Osteocyte (in vitro differentiated cells): Measurements from ENCODE around the gene HOXB9. TPM values are rescaled to one million over a fixed set of nuclear protein-coding genes. Genes with fewer than 3 reads are reported as not detected.

Experiments used
- DNase-seq: peaks from one replicate; pipeline ENCODE4 v3.0.0; 2021; ENCODE audit warnings: mixed read lengths; ENCODE audit not compliant: unreplicated experiment; ENCODE audit errors: extremely low spot score
- H3K27ac Mint-ChIP-seq: one replicate; pipeline ENCODE4 v1.8.0; 2021; ENCODE audit warnings: mild to moderate bottlenecking, mixed read lengths; ENCODE audit not compliant: unreplicated experiment
- H3K27me3 Mint-ChIP-seq: one replicate; pipeline ENCODE4 v1.8.0; 2021; ENCODE audit warnings: mixed read lengths; ENCODE audit not compliant: unreplicated experiment
- H3K36me3 Mint-ChIP-seq: one replicate; pipeline ENCODE4 v1.8.0; 2021; ENCODE audit warnings: mixed read lengths; ENCODE audit not compliant: unreplicated experiment
- H3K4me1 Mint-ChIP-seq: one replicate; pipeline ENCODE4 v1.8.0; 2021; ENCODE audit warnings: mixed read lengths; ENCODE audit not compliant: unreplicated experiment
- H3K4me3 Mint-ChIP-seq: one replicate; pipeline ENCODE4 v1.8.0; 2021; ENCODE audit warnings: mild to moderate bottlenecking, moderate library complexity, mixed read lengths; ENCODE audit not compliant: unreplicated experiment
- H3K9me3 Mint-ChIP-seq: one replicate; pipeline ENCODE4 v1.8.0; 2021; ENCODE audit warnings: mixed read lengths; ENCODE audit not compliant: unreplicated experiment
- CTCF ChIP-seq: fragments of 200-600 bp; sonication (generic); IDR thresholded peaks from 2 replicates; pipeline ENCODE4 v1.5.0; 2021; ENCODE audit warnings: antibody characterized with exemption, mild to moderate bottlenecking, moderate library complexity
- total RNA-seq: library from RNA; stranded (reverse); gene quantifications from 2 replicates; pipeline ENCODE4 v1.2.1, GENCODE V29; 2021

The HOXB9 gene
- total RNA-seq, 1 donor from 2014 or later = not detected

DNA sequence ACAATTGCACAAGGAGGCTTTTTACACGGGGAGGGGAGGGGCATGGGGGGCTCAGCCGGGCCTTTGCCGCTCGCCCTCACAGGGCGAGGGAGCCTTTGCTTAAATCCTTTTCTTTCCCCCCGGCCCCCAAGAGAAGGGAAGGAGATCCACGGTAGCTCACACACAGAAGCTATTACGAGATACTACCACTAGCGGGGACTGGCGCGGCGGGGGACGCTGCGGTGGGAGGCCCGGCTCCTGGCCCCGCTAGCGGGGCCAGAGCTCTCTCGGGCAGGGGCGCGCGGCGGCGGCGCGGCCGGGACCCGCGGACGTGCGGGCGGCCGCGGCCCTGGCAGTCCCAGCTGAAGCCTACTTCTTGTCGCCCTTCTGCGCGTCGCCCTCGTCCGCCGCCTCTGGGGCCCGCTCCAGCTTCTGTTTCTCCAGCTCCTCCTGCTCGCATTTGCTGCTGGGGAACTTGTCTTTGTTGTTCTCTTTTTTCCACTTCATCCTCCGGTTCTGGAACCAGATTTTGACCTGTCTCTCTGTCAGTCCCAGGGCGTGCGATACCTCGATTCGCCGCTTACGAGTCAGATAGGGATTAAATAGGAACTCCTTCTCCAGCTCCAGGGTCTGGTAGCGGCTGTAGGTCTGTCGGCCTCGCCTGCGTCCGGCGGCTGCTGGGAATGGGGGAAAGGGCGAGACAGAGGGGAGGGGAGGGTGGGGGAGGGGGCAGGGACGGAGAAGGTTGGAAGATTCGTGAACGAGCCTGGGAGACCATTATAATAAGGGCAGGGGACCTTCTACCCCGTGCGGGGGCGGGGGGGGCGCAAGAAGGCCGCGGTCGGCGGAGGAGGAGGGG, 13.1 kb downstream of the HOXB9 start:
- no peaks in the 10 kb centered on the region for H3K36me3 Mint-ChIP-seq
- TF ChIP-seq CTCF = peak; percentile 31

GRCh38 chr17:48612456-48612853, 13.7 kb downstream of the HOXB9 start:
- no peak for DNase-seq
- Mint-ChIP-seq H3K27ac (no peak overlapping the region), H3K4me3 (peak overlapping the region; percentile 46), H3K27me3 (peaks cover 84% of the 10 kb centered on the region), H3K9me3 (no peaks in the 10 kb centered on the region), H3K4me1 (peaks cover 24% of the 10 kb centered on the region), H3K36me3 (no peaks in the 10 kb centered on the region)
- TF ChIP-seq CTCF = no peak

More for the DNA sequence above, 13.1 kb downstream of the HOXB9 start:
- Mint-ChIP-seq H3K9me3 (no peaks in the 10 kb centered on the region), H3K4me1 (peaks cover 25% of the 10 kb centered on the region), H3K27me3 (peaks cover 82% of the 10 kb centered on the region), H3K27ac (no peak overlapping the region), H3K4me3 (peak overlapping the region; percentile 65)
- DNase-seq = no peak

GRCh38 chr17:48611681-48612455, 14.3 kb downstream of the HOXB9 start:
- no peaks in the 10 kb centered on the region for H3K9me3 Mint-ChIP-seq

GRCh38 chr17:48611213-48611612, 14.9 kb downstream of the HOXB9 start:
- no peak overlapping the region for H3K27ac Mint-ChIP-seq

More at GRCh38 chr17:48611681-48612455, 14.3 kb downstream of the HOXB9 start:
- TF ChIP-seq CTCF = no peak
- Mint-ChIP-seq H3K4me3 (no peak overlapping the region), H3K4me1 (peaks cover 20% of the 10 kb centered on the region), H3K36me3 (no peaks in the 10 kb centered on the region), H3K27me3 (peaks cover 84% of the 10 kb centered on the region), H3K27ac (no peak overlapping the region)
- no peak for DNase-seq

More at GRCh38 chr17:48611213-48611612, 14.9 kb downstream of the HOXB9 start:
- DNase-seq = no peak
- Mint-ChIP-seq H3K36me3 (no peaks in the 10 kb centered on the region), H3K27me3 (peaks cover 84% of the 10 kb centered on the region), H3K9me3 (no peaks in the 10 kb centered on the region), H3K4me1 (peaks cover 20% of the 10 kb centered on the region), H3K4me3 (no peak overlapping the region)
- no peak for TF ChIP-seq CTCF
